Activated CD4-positive, CD25-positive, alpha-beta regulatory T cell treated with anti-CD3 and anti-CD28 coated beads, Interleukin-2, amount 50 U/mL, for 24 hours (primary cell): Measurements from ENCODE around the gene GAS2L1.

ENCODE experiments used
- ATAC-seq, 2 donors: fragments of 150-1000 bp; cut with Tn5 transposase; one replicate each; pipeline ENCODE4 v1.10.0; 2021; ENCODE audit warnings: mild to moderate bottlenecking in 1 of 2, moderate library complexity in 1 of 2

Gene GAS2L1

GRCh38 chr22:29275819-29276565 is 30.5 kb upstream of the GAS2L1 start:
- ATAC-seq, result no peak

- no peak for ATAC-seq
Observed at GRCh38 chr22:29277927-29278326, 28.5 kb upstream of the GAS2L1 start.

GRCh38 chr22:29284196-29284595 is 22.3 kb upstream of the GAS2L1 start:
- ATAC-seq, result no peak

GRCh38 chr22:29288837-29289236 is 17.6 kb upstream of the GAS2L1 start:
- ATAC-seq, result no peak

GRCh38 chr22:29290061-29290460 is 16.4 kb upstream of the GAS2L1 start:
- ATAC-seq, result no peak

- no peak for ATAC-seq
Observed at GRCh38 chr22:29291215-29291614, 15.2 kb upstream of the GAS2L1 start.

GRCh38 chr22:29292379-29292778 is 14.1 kb upstream of the GAS2L1 start:
- ATAC-seq, result no peak

- no peak for ATAC-seq
Observed at GRCh38 chr22:29298641-29299040, 7.8 kb upstream of the GAS2L1 start.

GRCh38 chr22:29299136-29299900 is 7.1 kb upstream of the GAS2L1 start:
- no peak for ATAC-seq

GRCh38 chr22:29300467-29300806 is 6.0 kb upstream of the GAS2L1 start:
- no peak for ATAC-seq

GRCh38 chr22:29300807-29301601 is 5.4 kb upstream of the GAS2L1 start:
- peak in 1 of 2 donors; percentile 10 for ATAC-seq

- no peak for ATAC-seq
Observed at GRCh38 chr22:29301716-29302401, 4.6 kb upstream of the GAS2L1 start.

GRCh38 chr22:29302402-29302680 is 4.1 kb upstream of the GAS2L1 start:
- ATAC-seq, result no peak

GRCh38 chr22:29302681-29303465 is 3.6 kb upstream of the GAS2L1 start:
- ATAC-seq, result no peak

GRCh38 chr22:29305836-29306174 is 645 bp upstream of the GAS2L1 start:
- ATAC-seq, result no peak

GRCh38 chr22:29306835-29307595 is 565 bp downstream of the GAS2L1 start:
- ATAC-seq, result peak; percentile 19 to 29

- no peak for ATAC-seq
Observed at GRCh38 chr22:29307596-29308147, 1.2 kb downstream of the GAS2L1 start.

GRCh38 chr22:29308148-29308790 is 1.8 kb downstream of the GAS2L1 start:
- no peak for ATAC-seq

GRCh38 chr22:29308791-29309262 is 2.4 kb downstream of the GAS2L1 start:
- no peak for ATAC-seq

GRCh38 chr22:29309332-29310064 is 3.0 kb downstream of the GAS2L1 start:
- no peak for ATAC-seq
